GM19025 (cell line): ENCODE measurements around the gene RPUSD1.
"Not testable (repeated sequence)": the region's sequence is repeated elsewhere in the genome, so short reads cannot be mapped to it uniquely, and the experiment has no call there.

ENCODE experiments used
- ATAC-seq: cut with Tn5 transposase; IDR thresholded peaks from one replicate; pipeline ENCODE4 v1.9.1; 2021; ENCODE audit warnings: mild to moderate bottlenecking, low read depth, moderate library complexity; ENCODE audit not compliant: unreplicated experiment

Gene RPUSD1

GRCh38 chr16:785563-786535 lies 2.3 kb downstream of the RPUSD1 start:
- ATAC-seq: no peak

GRCh38 chr16:784431-784830 lies 3.8 kb downstream of the RPUSD1 start:
- ATAC-seq: no peak

GRCh38 chr16:783404-784161 lies 4.6 kb downstream of the RPUSD1 start:
- ATAC-seq: no peak

- ATAC-seq: no peak
Observed at GRCh38 chr16:782766-783403, 5.3 kb downstream of the RPUSD1 start.

GRCh38 chr16:782258-782657 lies 5.9 kb downstream of the RPUSD1 start:
- ATAC-seq: no peak

- ATAC-seq: no peak
Observed at GRCh38 chr16:781346-782010, 6.7 kb downstream of the RPUSD1 start.

GRCh38 chr16:780296-780695 lies 7.9 kb downstream of the RPUSD1 start:
- no peak for ATAC-seq

GRCh38 chr16:779561-779960 lies 8.6 kb downstream of the RPUSD1 start:
- no peak for ATAC-seq

GRCh38 chr16:778909-779527 lies 9.2 kb downstream of the RPUSD1 start:
- no peak for ATAC-seq

- ATAC-seq: no peak
Observed at GRCh38 chr16:778447-778846, 9.7 kb downstream of the RPUSD1 start.

- ATAC-seq: no peak
Observed at GRCh38 chr16:777826-778225, 10.4 kb downstream of the RPUSD1 start.

GRCh38 chr16:776824-777223 lies 11.4 kb downstream of the RPUSD1 start:
- no peak for ATAC-seq

- not testable (repeated sequence) for ATAC-seq
Observed at GRCh38 chr16:776298-776697, 11.9 kb downstream of the RPUSD1 start.

- no peak for ATAC-seq
Observed at GRCh38 chr16:775236-775796, 12.9 kb downstream of the RPUSD1 start.

GRCh38 chr16:774086-775001 lies 13.8 kb downstream of the RPUSD1 start:
- ATAC-seq: no peak

- ATAC-seq: no peak
Observed at GRCh38 chr16:772959-773358, 15.2 kb downstream of the RPUSD1 start.

GRCh38 chr16:770411-770810 lies 17.8 kb downstream of the RPUSD1 start:
- ATAC-seq: no peak

- ATAC-seq: no peak
Observed at GRCh38 chr16:769934-770333, 18.2 kb downstream of the RPUSD1 start.
